Nephron (organoid): ENCODE measurements around the gene ETS1.

ENCODE experiments used
- H3K27ac Mint-ChIP-seq, 3 experiments: 2 replicates each; pipeline ENCODE4 v1.8.0; 2020; ENCODE audit warnings: mixed read lengths in 3 of 3, mild to moderate bottlenecking in 2 of 3, moderate library complexity in 1 of 3
- H3K27me3 Mint-ChIP-seq: 2 replicates; pipeline ENCODE4 v1.8.0; 2021; ENCODE audit warnings: low read depth, mild to moderate bottlenecking, moderate library complexity, mixed read lengths
- H3K36me3 Mint-ChIP-seq: 2 replicates; pipeline ENCODE4 v1.8.0; 2020; ENCODE audit warnings: low read depth, mixed read lengths
- H3K4me1 Mint-ChIP-seq: 2 replicates; pipeline ENCODE4 v1.8.0; 2020; ENCODE audit warnings: mixed read lengths
- H3K4me3 Mint-ChIP-seq, 3 experiments: 2 replicates each; pipeline ENCODE4 v1.8.0; 2020; ENCODE audit warnings: mild to moderate bottlenecking in 3 of 3, mixed read lengths in 3 of 3, moderate library complexity in 2 of 3
- H3K9me3 Mint-ChIP-seq: 2 replicates; pipeline ENCODE4 v1.8.0; 2020; ENCODE audit warnings: mixed read lengths
- TF ChIP-seq, protein P1 (sequence below), 3 experiments: fragments of 200-600 bp; sonication (generic); IDR thresholded peaks; one replicate each; pipeline ENCODE4 v1.5.0; 2021; ENCODE audit warnings: antibody characterized with exemption in 3 of 3; ENCODE audit not compliant: unreplicated experiment in 3 of 3

Gene ETS1

DNA sequence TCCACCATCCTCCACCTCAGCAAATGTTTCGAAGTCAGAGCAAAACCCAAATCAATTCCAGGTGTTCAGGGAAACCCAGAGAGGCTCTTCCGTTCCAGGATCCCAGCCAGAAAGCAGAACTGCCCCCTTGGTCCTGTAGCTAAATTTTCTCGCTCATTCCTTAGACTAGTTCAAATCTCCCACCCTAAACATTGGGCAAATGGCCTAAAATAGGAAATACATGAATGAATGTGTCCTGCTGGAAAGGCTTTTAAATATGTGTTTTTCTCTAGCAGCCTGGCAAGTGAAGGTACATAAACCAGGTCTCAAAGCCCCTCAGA is 89.6 kb downstream of the ETS1 start:
- Mint-ChIP-seq H3K27me3 (peaks cover 8% of the 10 kb centered on the region), H3K36me3 (peaks cover 4% of the 10 kb centered on the region)

DNA sequence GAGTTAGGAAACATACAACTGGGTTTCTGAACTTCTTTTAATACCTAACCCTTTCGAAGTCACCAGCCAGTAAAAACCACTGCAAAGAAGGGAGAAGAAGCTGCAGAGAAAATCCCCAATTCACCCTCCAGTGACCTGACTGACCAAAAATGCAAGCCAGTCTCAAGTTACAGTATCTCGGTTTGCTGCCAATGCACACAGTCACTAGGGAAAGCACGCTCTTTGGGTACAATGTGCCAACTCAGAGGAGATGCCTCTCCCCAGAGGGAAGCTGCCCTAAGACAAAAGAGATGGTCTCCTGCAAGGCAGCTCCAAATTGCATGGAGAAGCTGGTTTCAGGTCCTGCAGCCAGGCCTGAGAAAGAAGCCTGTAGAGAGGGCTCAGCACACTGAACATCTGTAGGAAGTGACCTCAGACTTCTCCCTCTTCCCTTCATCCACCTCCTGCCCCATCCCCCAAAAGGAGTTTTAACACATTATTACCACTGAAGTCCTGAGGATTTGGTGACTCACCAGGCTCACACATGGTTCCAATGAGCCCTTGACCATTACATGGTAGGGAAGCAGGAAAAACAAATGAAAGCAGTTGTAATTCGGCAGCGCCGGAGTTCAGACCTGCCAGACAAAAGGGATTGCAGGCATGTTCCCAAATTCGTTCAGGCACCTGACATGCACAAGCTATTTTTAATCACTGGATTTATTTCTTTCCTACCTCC is 90.1 kb downstream of the ETS1 start:
- Mint-ChIP-seq H3K36me3 (peaks cover 4% of the 10 kb centered on the region), H3K27ac (peak overlapping the region; percentile 80 to 93 (median 93)), H3K4me3 (peak overlapping the region; percentile 3 to 46 (median 20)), H3K4me1 (peaks cover 90% of the 10 kb centered on the region), H3K9me3 (no peaks in the 10 kb centered on the region), H3K27me3 (peaks cover 8% of the 10 kb centered on the region)
- TF ChIP-seq, protein P1, sequence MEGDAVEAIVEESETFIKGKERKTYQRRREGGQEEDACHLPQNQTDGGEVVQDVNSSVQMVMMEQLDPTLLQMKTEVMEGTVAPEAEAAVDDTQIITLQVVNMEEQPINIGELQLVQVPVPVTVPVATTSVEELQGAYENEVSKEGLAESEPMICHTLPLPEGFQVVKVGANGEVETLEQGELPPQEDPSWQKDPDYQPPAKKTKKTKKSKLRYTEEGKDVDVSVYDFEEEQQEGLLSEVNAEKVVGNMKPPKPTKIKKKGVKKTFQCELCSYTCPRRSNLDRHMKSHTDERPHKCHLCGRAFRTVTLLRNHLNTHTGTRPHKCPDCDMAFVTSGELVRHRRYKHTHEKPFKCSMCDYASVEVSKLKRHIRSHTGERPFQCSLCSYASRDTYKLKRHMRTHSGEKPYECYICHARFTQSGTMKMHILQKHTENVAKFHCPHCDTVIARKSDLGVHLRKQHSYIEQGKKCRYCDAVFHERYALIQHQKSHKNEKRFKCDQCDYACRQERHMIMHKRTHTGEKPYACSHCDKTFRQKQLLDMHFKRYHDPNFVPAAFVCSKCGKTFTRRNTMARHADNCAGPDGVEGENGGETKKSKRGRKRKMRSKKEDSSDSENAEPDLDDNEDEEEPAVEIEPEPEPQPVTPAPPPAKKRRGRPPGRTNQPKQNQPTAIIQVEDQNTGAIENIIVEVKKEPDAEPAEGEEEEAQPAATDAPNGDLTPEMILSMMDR (IDR thresholded peaks at IDR 0.05; ENCODE audit: unreplicated experiment in 3 of 3): no peak

More for the DNA sequence above, 89.6 kb downstream of the ETS1 start:
- no peaks in the 10 kb centered on the region for H3K9me3 Mint-ChIP-seq
- H3K4me1 Mint-ChIP-seq: peaks cover 90% of the 10 kb centered on the region
- peak overlapping the region; percentile 80 to 93 (median 93) for H3K27ac Mint-ChIP-seq
- TF ChIP-seq, protein P1 (IDR thresholded peaks at IDR 0.05; ENCODE audit: unreplicated experiment in 3 of 3): no peak
- peak overlapping the region in 2 of 3 experiments; percentile 20 to 46 for H3K4me3 Mint-ChIP-seq

DNA sequence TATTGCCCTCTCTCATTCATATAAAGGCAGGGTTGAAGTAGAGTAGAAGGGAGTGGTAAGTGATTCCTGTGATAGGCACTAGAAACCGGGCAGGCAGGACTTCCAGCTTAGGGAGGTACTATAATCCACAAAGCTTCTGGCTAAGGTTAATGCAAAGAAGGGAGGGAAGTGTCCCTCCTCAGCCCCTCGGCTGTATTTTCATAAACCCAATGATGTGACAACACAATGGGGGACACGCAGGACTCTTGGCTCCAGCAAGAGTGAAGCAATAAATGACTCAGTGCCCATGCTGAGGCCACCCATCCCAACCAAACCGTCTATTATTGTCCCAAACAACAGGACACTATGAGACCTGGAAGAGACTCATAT is 90.7 kb downstream of the ETS1 start:
- H3K36me3 Mint-ChIP-seq: peaks cover 5% of the 10 kb centered on the region
- H3K27ac Mint-ChIP-seq: peak overlapping the region; percentile 80 to 93 (median 93)
- H3K27me3 Mint-ChIP-seq: peaks cover 8% of the 10 kb centered on the region
- TF ChIP-seq, protein P1 (IDR thresholded peaks at IDR 0.05; ENCODE audit: unreplicated experiment in 3 of 3): no peak
- no peaks in the 10 kb centered on the region for H3K9me3 Mint-ChIP-seq
- H3K4me3 Mint-ChIP-seq: no peak overlapping the region
- peaks cover 86% of the 10 kb centered on the region for H3K4me1 Mint-ChIP-seq

DNA sequence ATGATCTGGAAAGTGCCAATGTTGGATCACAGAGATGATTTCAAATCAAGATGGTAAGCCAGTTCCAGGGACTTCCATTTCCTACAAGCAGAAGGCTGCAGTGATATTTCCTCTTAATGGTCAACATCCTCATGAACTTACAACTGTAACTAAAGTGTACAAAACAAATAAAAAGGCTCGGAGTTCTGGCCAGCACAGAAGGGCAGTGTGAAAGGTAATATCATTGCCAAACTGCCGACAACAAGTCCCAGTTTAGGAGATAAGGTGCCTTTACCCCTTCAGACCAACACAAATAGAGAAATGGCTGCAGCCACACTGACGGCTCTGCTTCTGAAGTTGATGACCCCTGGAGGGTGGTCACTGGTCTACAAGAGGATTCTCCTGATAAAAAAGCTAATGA is 91.1 kb downstream of the ETS1 start:
- peak overlapping the region; percentile 80 to 93 (median 93) for H3K27ac Mint-ChIP-seq
- peaks cover 9% of the 10 kb centered on the region for H3K36me3 Mint-ChIP-seq
- H3K27me3 Mint-ChIP-seq: peaks cover 8% of the 10 kb centered on the region
- TF ChIP-seq, protein P1 (IDR thresholded peaks at IDR 0.05; ENCODE audit: unreplicated experiment in 3 of 3): no peak
- H3K4me3 Mint-ChIP-seq: no peak overlapping the region
- H3K9me3 Mint-ChIP-seq: no peaks in the 10 kb centered on the region
- H3K4me1 Mint-ChIP-seq: peaks cover 85% of the 10 kb centered on the region

DNA sequence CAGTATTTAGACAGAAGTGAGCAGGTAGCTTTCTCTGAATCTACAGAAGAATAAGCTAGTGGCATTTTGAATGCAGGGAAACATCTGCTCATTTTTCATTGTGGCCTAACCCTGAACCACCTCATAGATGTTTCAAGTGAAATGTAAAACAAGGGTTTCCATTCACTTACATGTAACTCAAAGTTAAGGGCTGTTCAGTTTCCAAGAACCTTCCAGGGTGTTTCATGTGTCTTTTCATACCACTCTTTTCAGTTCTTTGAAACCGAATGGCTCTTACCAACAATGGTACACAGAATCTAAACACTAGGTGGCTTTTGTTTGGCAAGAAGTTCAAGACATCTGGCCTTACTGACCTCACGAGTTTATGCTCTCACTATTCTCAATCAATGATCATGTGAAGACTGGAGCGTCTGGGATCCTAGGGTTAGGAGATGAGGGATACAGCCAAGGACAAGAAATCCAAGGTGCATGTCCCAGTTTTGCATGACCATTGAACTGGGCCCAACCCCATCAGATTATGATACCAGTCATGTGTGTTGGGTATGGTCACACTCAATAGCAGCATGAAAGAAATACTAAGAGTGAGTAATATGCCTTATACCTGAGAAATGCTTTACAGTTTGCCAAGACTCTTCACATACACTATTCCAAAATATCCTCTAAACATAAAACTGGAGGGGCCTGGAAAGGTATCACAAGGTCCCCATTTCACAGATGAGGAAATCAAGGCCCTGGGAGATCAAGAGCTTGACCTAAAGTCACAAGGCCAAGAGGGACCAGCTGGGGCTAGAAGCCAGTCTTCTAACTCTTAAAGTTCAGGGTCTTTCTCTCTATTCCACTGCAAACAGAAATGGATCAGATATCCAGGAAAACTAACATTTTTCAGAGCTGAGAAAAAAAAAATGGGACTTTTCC is 92.7 kb downstream of the ETS1 start:
- TF ChIP-seq, protein P1 (IDR thresholded peaks at IDR 0.05; ENCODE audit: unreplicated experiment in 3 of 3): no peak
- Mint-ChIP-seq H3K4me1 (peaks cover 74% of the 10 kb centered on the region), H3K9me3 (no peaks in the 10 kb centered on the region), H3K4me3 (no peak overlapping the region), H3K27me3 (peaks cover under 1% of the 10 kb centered on the region), H3K36me3 (peaks cover 19% of the 10 kb centered on the region), H3K27ac (peak overlapping the region in 1 of 3 experiments; percentile 60)
